H9 (cell line): ENCODE results near the gene CCT3. TPM values are rescaled to one million over a fixed set of nuclear protein-coding genes. Genes with fewer than 3 reads are reported as not detected.

Source experiments
- DNase-seq: peaks from one replicate; pipeline ENCODE4 v3.0.0-alpha.2; 2017
- H2AFZ ChIP-seq: one replicate; pipeline ENCODE4 v1.6.1; 2013; ENCODE audit warnings: mild to moderate bottlenecking, low read length, control low read depth, moderate library complexity
- H2AK5ac ChIP-seq: 2 replicates; pipeline ENCODE4 v1.6.1; 2013; ENCODE audit warnings: low read length, control low read depth, mixed read lengths; ENCODE audit not compliant: insufficient read length
- H2BK120ac ChIP-seq: one replicate; pipeline ENCODE4 v1.6.1; 2013; ENCODE audit warnings: low read depth, mild to moderate bottlenecking, low read length, control low read depth, inconsistent platforms; ENCODE audit not compliant: poor library complexity, severe bottlenecking
- H2BK12ac ChIP-seq: 2 replicates; pipeline ENCODE4 v1.6.1; 2013; ENCODE audit warnings: low read length, control low read depth, mixed read lengths, low read depth; ENCODE audit not compliant: insufficient read length
- H2BK15ac ChIP-seq: 2 replicates; pipeline ENCODE4 v1.6.1; 2013; ENCODE audit warnings: low read depth, low read length, control low read depth
- H2BK20ac ChIP-seq: one replicate; pipeline ENCODE4 v1.6.1; 2013; ENCODE audit warnings: low read depth, mild to moderate bottlenecking, low read length, control low read depth, inconsistent platforms; ENCODE audit not compliant: poor library complexity, severe bottlenecking
- H2BK5ac ChIP-seq: 2 replicates; pipeline ENCODE4 v1.6.1; 2013; ENCODE audit warnings: low read length, control low read depth, mixed read lengths; ENCODE audit not compliant: insufficient read length
- H3K14ac ChIP-seq: 2 replicates; pipeline ENCODE4 v1.6.1; 2013; ENCODE audit warnings: low read length, control low read depth; ENCODE audit not compliant: insufficient read depth
- H3K18ac ChIP-seq: 2 replicates; pipeline ENCODE4 v1.6.1; 2013; ENCODE audit warnings: low read depth, mild to moderate bottlenecking, mixed read lengths, low read length, control low read depth; ENCODE audit not compliant: insufficient read length
- H3K23ac ChIP-seq: 2 replicates; pipeline ENCODE4 v1.6.1; 2013; ENCODE audit warnings: low read length, control low read depth, mixed read lengths, low read depth; ENCODE audit not compliant: insufficient read length
- H3K23me2 ChIP-seq: 2 replicates; pipeline ENCODE4 v1.6.1; 2013; ENCODE audit warnings: low read depth, mild to moderate bottlenecking, mixed read lengths, low read length, control low read depth; ENCODE audit not compliant: insufficient read length, poor library complexity, severe bottlenecking
- H3K27ac ChIP-seq: 2 replicates; pipeline ENCODE4 v1.5.1; 2013; ENCODE audit warnings: low read length, control low read depth, mixed read lengths, low read depth; ENCODE audit not compliant: insufficient read length
- H3K27me3 ChIP-seq: 2 replicates; pipeline ENCODE4 v1.6.1; 2013; ENCODE audit warnings: low read length, control low read depth, inconsistent platforms; ENCODE audit not compliant: insufficient read depth
- H3K4ac ChIP-seq: 2 replicates; pipeline ENCODE4 v1.6.1; 2013; ENCODE audit warnings: low read depth, mild to moderate bottlenecking, control low read depth, inconsistent platforms, low read length, moderate library complexity
- H3K4me1 ChIP-seq: 2 replicates; pipeline ENCODE4 v1.6.1; 2013; ENCODE audit warnings: low read length, control low read depth, inconsistent platforms; ENCODE audit not compliant: insufficient read depth
- H3K4me2 ChIP-seq: 2 replicates; pipeline ENCODE4 v1.6.1; 2013; ENCODE audit warnings: low read length, control low read depth, mixed read lengths; ENCODE audit not compliant: insufficient read length, insufficient read depth
- H3K56ac ChIP-seq: 2 replicates; pipeline ENCODE4 v1.6.1; 2013; ENCODE audit warnings: low read depth, mild to moderate bottlenecking, mixed read lengths, low read length, control low read depth; ENCODE audit not compliant: insufficient read length
- H3K79me1 ChIP-seq: 2 replicates; pipeline ENCODE4 v1.6.1; 2013; ENCODE audit warnings: low read depth, mild to moderate bottlenecking, moderate library complexity, low read length, control low read depth, inconsistent platforms; ENCODE audit not compliant: insufficient read depth, poor library complexity, severe bottlenecking
- H3K79me2 ChIP-seq: 2 replicates; pipeline ENCODE4 v1.6.1; 2013; ENCODE audit warnings: low read length, control low read depth, inconsistent platforms; ENCODE audit not compliant: insufficient read depth
- H3K9ac ChIP-seq: 2 replicates; pipeline ENCODE4 v1.6.1; 2013; ENCODE audit warnings: low read length, control low read depth, mixed read lengths; ENCODE audit not compliant: insufficient read length; ENCODE audit errors: extremely low read depth
- H3K9me3 ChIP-seq: one replicate; pipeline ENCODE4 v1.6.1; 2013; ENCODE audit warnings: low read depth, low read length, inconsistent platforms; ENCODE audit not compliant: control insufficient read depth
- H3T11ph ChIP-seq: one replicate; pipeline ENCODE4 v1.6.1; 2013; ENCODE audit warnings: mild to moderate bottlenecking, low read length, control low read depth, inconsistent platforms
- H4K20me1 ChIP-seq: one replicate; pipeline ENCODE4 v1.6.1; 2013; ENCODE audit not compliant: control insufficient read depth, insufficient read length, insufficient read depth
- H4K5ac ChIP-seq: 2 replicates; pipeline ENCODE4 v1.6.1; 2013; ENCODE audit warnings: low read depth, mild to moderate bottlenecking, mixed read lengths, low read length, control low read depth; ENCODE audit not compliant: insufficient read length
- H4K8ac ChIP-seq: replicated peaks from 2 replicates; pipeline ENCODE4 v1.6.1; 2013; ENCODE audit warnings: low read length, control low read depth, mixed read lengths, low read depth; ENCODE audit not compliant: insufficient read length
- H4K91ac ChIP-seq: 2 replicates; pipeline ENCODE4 v1.6.1; 2013; ENCODE audit warnings: low read depth, mild to moderate bottlenecking, moderate library complexity, mixed read lengths, low read length, control low read depth; ENCODE audit not compliant: insufficient read length
- H3K27ac Mint-ChIP-seq, 3 experiments: 2 replicates in 2 of 3; 3 replicates in 1 of 3; pipeline ENCODE4 v1.8.0; 2020 to 2021; ENCODE audit warnings: mixed read lengths in 3 of 3, mild to moderate bottlenecking in 1 of 3, moderate library complexity in 1 of 3
- H3K27me3 Mint-ChIP-seq: 2 replicates; pipeline ENCODE4 v1.8.0; 2021; ENCODE audit warnings: low read depth, mild to moderate bottlenecking, moderate library complexity, mixed read lengths
- H3K36me3 Mint-ChIP-seq, 3 experiments: 2 replicates in 2 of 3; 3 replicates in 1 of 3; pipeline ENCODE4 v1.8.0; 2020 to 2021; ENCODE audit warnings: low read depth in 3 of 3, mixed read lengths in 3 of 3; ENCODE audit not compliant: insufficient read depth in 1 of 3
- H3K4me1 Mint-ChIP-seq, 2 experiments: 2 replicates each; pipeline ENCODE4 v1.8.0; 2020; ENCODE audit warnings: mixed read lengths in 2 of 2
- H3K4me3 Mint-ChIP-seq, 2 experiments: 2 replicates in 1 of 2; 3 replicates in 1 of 2; pipeline ENCODE4 v1.8.0; 2020 to 2021; ENCODE audit warnings: mild to moderate bottlenecking in 2 of 2, mixed read lengths in 2 of 2, moderate library complexity in 1 of 2
- H3K9me3 Mint-ChIP-seq, 2 experiments: 2 replicates in 1 of 2; 3 replicates in 1 of 2; pipeline ENCODE4 v1.8.0; 2020; ENCODE audit warnings: mild to moderate bottlenecking in 2 of 2, mixed read lengths in 2 of 2, moderate library complexity in 1 of 2
- CTCF ChIP-seq: fragments of 200-600 bp; sonication (generic); conservative IDR thresholded peaks from 3 replicates; pipeline ENCODE4 v1.8.0; 2021; ENCODE audit warnings: antibody characterized with exemption, mild to moderate bottlenecking
- WGBS: extraction: QIAGEN DNeasy Blood & Tissue Kit; methylation state at CpG from one replicate; pipeline ENCODE4 v1.1.7; 2013; ENCODE audit warnings: missing lambda C conversion rate, low lambda C conversion rate, mixed read lengths; ENCODE audit not compliant: insufficient read length; ENCODE audit errors: extremely low coverage; 5-methylcytosine and 5-hydroxymethylcytosine counted together
- total RNA-seq: library from RNA; stranded (reverse); gene quantifications from 2 replicates; pipeline ENCODE4 v1.2.1, GENCODE V29; 2021

CCT3 gene
- total RNA-seq, 1 experiment from 2014 or later: 524 TPM

GRCh38 chr1:156260896-156261295 is 77.2 kb downstream of the CCT3 start:
- H3T11ph ChIP-seq: no peak overlapping the region
- H3K27me3 Mint-ChIP-seq: no peaks in the 10 kb centered on the region
- H3K4me3 Mint-ChIP-seq: no peak overlapping the region
- H3K4ac ChIP-seq: no peak overlapping the region
- no peak overlapping the region for H3K23ac ChIP-seq
- H3K9ac ChIP-seq: no peak overlapping the region
- H3K27me3 ChIP-seq: no peaks in the 10 kb centered on the region
- H3K9me3 ChIP-seq: no peaks in the 10 kb centered on the region
- no CpG with 5 or more reads among the region's 2 CpGs for WGBS
- no peak overlapping the region for H3K27ac ChIP-seq
- DNase-seq: no peak
- no peak overlapping the region for H2AFZ ChIP-seq
- H3K4me1 Mint-ChIP-seq: no peaks in the 10 kb centered on the region
- no peaks in the 10 kb centered on the region for H3K23me2 ChIP-seq
- H3K56ac ChIP-seq: no peak overlapping the region
- no peaks in the 10 kb centered on the region for H3K9me3 Mint-ChIP-seq
- H2BK15ac ChIP-seq: no peak overlapping the region
- H2BK12ac ChIP-seq: no peak overlapping the region
- H3K4me1 ChIP-seq: no peaks in the 10 kb centered on the region
- no peak overlapping the region for H2BK120ac ChIP-seq
- TF ChIP-seq CTCF: no peak
- H4K91ac ChIP-seq: no peak overlapping the region
- no peaks in the 10 kb centered on the region for H4K20me1 ChIP-seq
- peaks cover 62 to 97% (median 86%) of the 10 kb centered on the region in 3 experiments for H3K36me3 Mint-ChIP-seq
- no peak overlapping the region for H4K5ac ChIP-seq
- H2BK20ac ChIP-seq: no peak overlapping the region
- H3K14ac ChIP-seq: no peak overlapping the region
- H3K27ac Mint-ChIP-seq: peak overlapping the region in 1 of 3 experiments; percentile 17; a peak in 1 of 7 replicates
- H2AK5ac ChIP-seq: no peak overlapping the region
- no peaks in the 10 kb centered on the region for H3K79me2 ChIP-seq
- H3K79me1 ChIP-seq: no peaks in the 10 kb centered on the region
- H3K18ac ChIP-seq: no peak overlapping the region
- no peak overlapping the region for H4K8ac ChIP-seq
- no peak overlapping the region for H3K4me2 ChIP-seq
- no peak overlapping the region for H2BK5ac ChIP-seq
